ENCODE measurements around the gene HM13.
"Not testable (repeated sequence)": the region's sequence is repeated elsewhere in the genome, so short reads cannot be mapped to it uniquely, and the experiment has no call there.

Gene HM13

GRCh38 chr20:31590717-31591225, 76.5 kb downstream of the HM13 start:
- no peak for DNase-seq (ENCODE audit: low spot score)

GRCh38 chr20:31593221-31594001, 79.2 kb downstream of the HM13 start:
- no peak for DNase-seq (ENCODE audit: low spot score)

GRCh38 chr20:31594002-31594557, 79.8 kb downstream of the HM13 start:
- DNase-seq (ENCODE audit: low spot score) = no peak

GRCh38 chr20:31594558-31595379, 80.5 kb downstream of the HM13 start:
- DNase-seq (ENCODE audit: low spot score) = no peak

- no peak for DNase-seq (ENCODE audit: low spot score)
Observed at GRCh38 chr20:31595380-31595653, 81.1 kb downstream of the HM13 start.

GRCh38 chr20:31595654-31596411, 81.6 kb downstream of the HM13 start:
- no peak for DNase-seq (ENCODE audit: low spot score)

- not testable (repeated sequence) for DNase-seq (ENCODE audit: low spot score)
Observed at GRCh38 chr20:31596412-31596715, 82.1 kb downstream of the HM13 start.

- no peak for DNase-seq (ENCODE audit: low spot score)
Observed at GRCh38 chr20:31596831-31597480, 82.7 kb downstream of the HM13 start.

- no peak for DNase-seq (ENCODE audit: low spot score)
Observed at GRCh38 chr20:31597481-31597855, 83.2 kb downstream of the HM13 start.

GRCh38 chr20:31602431-31602778, 88.2 kb downstream of the HM13 start:
- DNase-seq (ENCODE audit: low spot score) = no peak

- no peak for DNase-seq (ENCODE audit: low spot score)
Observed at GRCh38 chr20:31602779-31603441, 88.7 kb downstream of the HM13 start.

- DNase-seq (ENCODE audit: low spot score) = peak; percentile 82
Observed at GRCh38 chr20:31603822-31604566, 89.8 kb downstream of the HM13 start.

- no peak for DNase-seq (ENCODE audit: low spot score)
Observed at GRCh38 chr20:31604567-31605030, 90.4 kb downstream of the HM13 start.

GRCh38 chr20:31605031-31605901, 91.0 kb downstream of the HM13 start, which contains the start of gene ID1:
TSS of gene ID1 (plus strand) at chr20:31605289. CDS start at chr20:31605388, 99 bp downstream.
- DNase-seq (ENCODE audit: low spot score) = peak; percentile 92

- peak; percentile 34 for DNase-seq (ENCODE audit: low spot score)
Observed at GRCh38 chr20:31605902-31606803, 91.9 kb downstream of the HM13 start.

GRCh38 chr20:31606804-31607639, 92.8 kb downstream of the HM13 start:
- no peak for DNase-seq (ENCODE audit: low spot score)

- DNase-seq (ENCODE audit: low spot score) = no peak
Observed at GRCh38 chr20:31607640-31608250, 93.5 kb downstream of the HM13 start.
